Naive thymus-derived CD4-positive, alpha-beta T cell (primary cell): ENCODE results near the gene ACO2. TPM values are rescaled to one million over a fixed set of nuclear protein-coding genes. Genes with fewer than 3 reads are reported as not detected.
"Not testable (repeated sequence)": the region's sequence is repeated elsewhere in the genome, so short reads cannot be mapped to it uniquely, and the experiment has no call there.

ENCODE experiments used
- ATAC-seq: fragments of 150-1000 bp; cut with Tn5 transposase; 2 replicates; pipeline ENCODE4 v1.10.0; 2021; ENCODE audit warnings: mild to moderate bottlenecking, moderate library complexity
- CTCF ChIA-PET: fragments of 350-600 bp; sonication (Branson Sonifier 250); formaldehyde crosslinking; loops from one replicate; lab custom pipeline; 2021; ENCODE audit warnings: antibody characterized with exemption; lab: Charles Lee
- POLR2A ChIA-PET: fragments of 350-600 bp; sonication (Branson Sonifier 250); formaldehyde crosslinking; loops from one replicate; lab custom pipeline; 2021; ENCODE audit warnings: antibody characterized with exemption, inconsistent platforms; lab: Charles Lee
- DNase-seq, 9 donors: peaks; one replicate each; pipeline versions ENCODE4 v3.0.0 to v3.0.0-alpha.2; 2020 to 2022; ENCODE audit warnings: mixed read lengths in 1 of 9
- H3K27ac ChIP-seq: one replicate; pipeline ENCODE4 v1.7.0; 2013; ENCODE audit warnings: mild to moderate bottlenecking, low read depth, low read length, moderate library complexity
- H3K27me3 ChIP-seq, 2 donors: one replicate each; pipeline ENCODE4 v1.7.0; 2013; ENCODE audit warnings: low read length in 2 of 2, mild to moderate bottlenecking in 2 of 2, moderate library complexity in 2 of 2; ENCODE audit not compliant: control insufficient read depth in 2 of 2, insufficient read depth in 2 of 2
- H3K36me3 ChIP-seq, 3 experiments: 1 replicate in 2 of 3; 2 replicates in 1 of 3; pipeline ENCODE4 v1.7.0; 2013; ENCODE audit warnings: low read length in 3 of 3, mild to moderate bottlenecking in 3 of 3, moderate library complexity in 1 of 3; ENCODE audit not compliant: insufficient read depth in 3 of 3, control insufficient read depth in 2 of 3
- H3K4me1 ChIP-seq, 2 donors: one replicate each; pipeline ENCODE4 v1.7.0; 2013; ENCODE audit warnings: low read length in 2 of 2, mild to moderate bottlenecking in 2 of 2, moderate library complexity in 1 of 2; ENCODE audit not compliant: control insufficient read depth in 2 of 2, insufficient read depth in 2 of 2
- H3K4me3 ChIP-seq: 2 replicates; pipeline ENCODE4 v1.7.0; 2013; ENCODE audit warnings: mild to moderate bottlenecking, low read length
- H3K9me3 ChIP-seq, 3 experiments: 1 replicate in 2 of 3; 2 replicates in 1 of 3; pipeline ENCODE4 v1.7.0; 2013; ENCODE audit warnings: low read length in 3 of 3; ENCODE audit not compliant: control insufficient read depth in 2 of 3
- H3K27ac Mint-ChIP-seq, 9 donors: one replicate each; pipeline ENCODE4 v1.8.0; 2020 to 2022; ENCODE audit warnings: mixed read lengths in 9 of 9, mild to moderate bottlenecking in 8 of 9, moderate library complexity in 5 of 9, inconsistent platforms in 2 of 9
- H3K27me3 Mint-ChIP-seq, 5 donors: one replicate each; pipeline ENCODE4 v1.8.0; 2021 to 2022; ENCODE audit warnings: mixed read lengths in 5 of 5, mild to moderate bottlenecking in 1 of 5
- H3K36me3 Mint-ChIP-seq, 5 donors: one replicate each; pipeline ENCODE4 v1.8.0; 2020 to 2022; ENCODE audit warnings: mixed read lengths in 5 of 5, mild to moderate bottlenecking in 3 of 5, inconsistent platforms in 1 of 5
- H3K4me1 Mint-ChIP-seq, 7 donors: one replicate each; pipeline ENCODE4 v1.8.0; 2020 to 2022; ENCODE audit warnings: mixed read lengths in 7 of 7, mild to moderate bottlenecking in 3 of 7, inconsistent platforms in 1 of 7
- H3K4me3 Mint-ChIP-seq, 10 donors: one replicate each; pipeline ENCODE4 v1.8.0; 2020 to 2022; ENCODE audit warnings: mild to moderate bottlenecking in 10 of 10, mixed read lengths in 10 of 10, moderate library complexity in 6 of 10, inconsistent platforms in 2 of 10
- H3K9me3 Mint-ChIP-seq, 11 donors: one replicate each; pipeline ENCODE4 v1.8.0; 2020 to 2022; ENCODE audit warnings: mixed read lengths in 11 of 11, mild to moderate bottlenecking in 4 of 11, inconsistent platforms in 1 of 11, moderate library complexity in 1 of 11
- intact Hi-C, 2 donors: fragments of 100-400 bp; cut with micrococcal nuclease; formaldehyde crosslinking; loops; one replicate each; pipeline ENCODE4 v1.15.1; 2023
- polyA plus RNA-seq, 2 donors: library from polyadenylated mRNA; unstranded; fragments of 300-500 nt; fragmentation: Illumina TruSeq; gene quantifications; one replicate each; pipeline ENCODE4 v1.2.3, GENCODE V29; 2021
- total RNA-seq, 6 experiments: library from RNA in 5 of 6; stranded (reverse) in 5 of 6; gene quantifications; 1 replicate in 5 of 6; 2 replicates in 1 of 6; pipeline ENCODE4 v1.2.3 and lab custom pipeline; 2021 to 2026

ACO2 gene
- total and polyA plus RNA-seq, 7 experiments from 2014 or later: 60.5 to 101 (median 70.3) TPM

DNA sequence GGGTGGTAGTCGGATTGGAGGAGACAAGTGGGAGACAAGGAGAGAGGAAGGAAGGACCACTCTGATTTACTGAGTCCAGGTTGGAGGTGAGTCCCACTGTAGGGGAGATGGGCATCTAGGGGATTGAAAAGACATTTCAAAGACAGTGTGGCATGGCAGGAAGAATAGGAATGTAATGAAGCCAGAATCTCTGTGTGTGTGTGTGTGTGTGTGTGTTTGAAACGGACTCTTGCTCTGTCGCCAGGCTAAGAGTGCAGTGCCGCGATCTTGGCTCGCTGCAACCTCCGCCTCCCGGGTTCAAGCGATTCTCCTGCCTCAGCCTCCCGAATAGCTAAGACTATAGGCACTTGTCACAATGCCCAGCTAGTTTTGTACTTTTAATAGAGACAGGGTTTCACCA is 87.6 kb downstream of the ACO2 start:
- Histone ChIP-seq H3K4me3 (no peak overlapping the region), H3K4me1 (no peaks in the 10 kb centered on the region), H3K36me3 (no peaks in the 10 kb centered on the region), H3K27ac (no peak overlapping the region), H3K27me3 (no peaks in the 10 kb centered on the region), H3K9me3 (no peaks in the 10 kb centered on the region)
- intact Hi-C loops: no loop called here
- peak overlapping the region in 1 of 9 donors; percentile 55 for H3K27ac Mint-ChIP-seq
- ChIA-PET CTCF (interaction anchor here (0.7 kb wide), 1 partner anchor 139 kb away, joined by 4 read pairs; no protein-coding TSS in a partner anchor), POLR2A (no interaction called here)
- DNase-seq: no peak
- no peaks in the 10 kb centered on the region for H3K36me3 Mint-ChIP-seq
- peaks cover 0 to 2% (median 0%) of the 10 kb centered on the region in 11 donors for H3K9me3 Mint-ChIP-seq
- no peak for ATAC-seq
- H3K4me3 Mint-ChIP-seq: no peak overlapping the region
- H3K27me3 Mint-ChIP-seq: peaks cover 12 to 51% (median 31%) of the 10 kb centered on the region in 5 donors
- peaks cover 0 to 9% (median 0%) of the 10 kb centered on the region in 7 donors for H3K4me1 Mint-ChIP-seq

DNA sequence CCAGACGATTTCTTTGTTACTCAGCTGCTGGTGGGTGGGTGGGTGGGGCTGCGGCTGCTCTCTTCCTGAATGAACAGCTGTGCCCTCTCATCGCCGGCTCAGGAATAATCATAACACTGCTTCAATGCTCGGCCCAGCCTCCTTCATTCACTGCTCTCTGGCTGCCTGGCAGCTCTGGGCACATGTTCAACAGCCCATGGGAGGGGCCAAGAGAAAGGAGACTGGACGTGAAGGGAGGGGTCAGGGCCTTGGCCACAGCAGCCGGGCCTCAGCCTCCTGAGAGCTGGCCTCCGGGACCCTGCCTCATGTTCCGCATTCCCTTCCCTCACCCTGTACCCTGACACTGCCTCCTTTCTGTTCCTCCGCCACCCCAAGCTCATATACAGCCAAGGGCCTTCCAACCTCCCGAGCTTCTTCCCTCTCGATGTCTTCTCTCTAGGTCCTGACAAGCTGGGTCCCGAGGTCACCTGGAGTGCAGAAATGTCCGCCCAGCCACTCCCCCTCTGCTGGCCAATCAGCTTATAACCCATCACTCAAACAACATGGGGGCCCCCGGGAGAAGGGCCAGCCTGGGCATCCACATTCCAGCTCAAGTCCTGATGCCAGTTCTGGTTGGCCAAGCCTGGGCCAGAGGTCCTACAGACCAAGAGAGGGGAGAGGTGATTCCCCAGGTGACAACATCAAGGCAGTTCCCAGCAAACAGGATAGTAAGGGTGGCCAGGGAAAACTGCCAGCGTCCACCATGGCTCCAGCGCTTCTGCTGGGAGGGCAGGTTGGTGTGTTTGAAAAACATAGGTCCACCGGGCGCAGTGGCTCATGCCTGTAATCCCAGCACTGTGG is 88.7 kb downstream of the ACO2 start:
- H3K27ac ChIP-seq: no peak overlapping the region
- peaks cover 0 to 9% (median 0%) of the 10 kb centered on the region in 7 donors for H3K4me1 Mint-ChIP-seq
- intact Hi-C loops: no loop called here
- H3K9me3 ChIP-seq: no peaks in the 10 kb centered on the region
- ChIA-PET CTCF (interaction anchor here (0.5 kb wide), 1 partner anchor 9 kb away, joined by 4 read pairs; no protein-coding TSS in a partner anchor), POLR2A (interaction anchor here (0.5 to 1.1 kb wide), 2 partner anchors 32 to 641 kb away, joined by 3 to 4 read pairs; partner anchors contain the start of gene PMM1)
- ATAC-seq (no peak), DNase-seq (no peak)
- no peak overlapping the region for H3K4me3 Mint-ChIP-seq
- no peaks in the 10 kb centered on the region for H3K4me1 ChIP-seq
- H3K36me3 ChIP-seq: no peaks in the 10 kb centered on the region
- H3K27me3 Mint-ChIP-seq: peaks cover 12 to 59% (median 31%) of the 10 kb centered on the region in 5 donors
- H3K4me3 ChIP-seq: no peak overlapping the region
- H3K36me3 Mint-ChIP-seq: no peaks in the 10 kb centered on the region
- H3K27ac Mint-ChIP-seq: no peak overlapping the region
- peaks cover 0 to 2% (median 0%) of the 10 kb centered on the region in 11 donors for H3K9me3 Mint-ChIP-seq
- no peaks in the 10 kb centered on the region for H3K27me3 ChIP-seq

DNA sequence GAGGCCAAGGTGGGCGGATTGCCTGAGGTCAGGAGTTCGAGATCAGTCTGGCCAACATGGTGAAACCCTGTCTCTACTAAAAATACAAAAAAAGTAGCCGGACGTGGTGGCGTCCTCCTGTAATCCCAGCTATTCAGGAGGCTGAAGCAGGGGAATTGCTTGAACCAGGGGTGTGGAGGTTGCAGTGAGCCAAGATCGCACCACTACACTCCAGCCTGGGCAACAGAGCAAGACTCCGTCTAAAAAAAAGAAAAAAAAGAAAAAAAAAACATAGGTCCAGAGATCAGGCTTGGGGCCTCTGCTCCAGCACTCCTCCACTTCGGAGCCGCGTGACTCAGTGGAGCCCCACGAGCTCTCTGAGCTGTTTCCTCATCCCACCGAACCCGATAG is 89.3 kb downstream of the ACO2 start:
- peaks cover 12 to 59% (median 31%) of the 10 kb centered on the region in 5 donors for H3K27me3 Mint-ChIP-seq
- H3K4me1 Mint-ChIP-seq, H3K9me3 ChIP-seq, H3K4me3 Mint-ChIP-seq, H3K4me1 ChIP-seq, ATAC-seq, H3K4me3 ChIP-seq, intact Hi-C loops, H3K36me3 ChIP-seq, H3K36me3 Mint-ChIP-seq, H3K27ac Mint-ChIP-seq, H3K9me3 Mint-ChIP-seq, H3K27me3 ChIP-seq, DNase-seq, H3K27ac ChIP-seq: not testable (repeated sequence)
- CTCF ChIA-PET: interaction anchor here (1.1 kb wide), 1 partner anchor 159 kb away, joined by 3 read pairs; no protein-coding TSS in a partner anchor
- POLR2A ChIA-PET: interaction anchor here (1.1 kb wide), 1 partner anchor 32 kb away, joined by 3 read pairs; the partner anchor contains the start of gene PMM1

DNA sequence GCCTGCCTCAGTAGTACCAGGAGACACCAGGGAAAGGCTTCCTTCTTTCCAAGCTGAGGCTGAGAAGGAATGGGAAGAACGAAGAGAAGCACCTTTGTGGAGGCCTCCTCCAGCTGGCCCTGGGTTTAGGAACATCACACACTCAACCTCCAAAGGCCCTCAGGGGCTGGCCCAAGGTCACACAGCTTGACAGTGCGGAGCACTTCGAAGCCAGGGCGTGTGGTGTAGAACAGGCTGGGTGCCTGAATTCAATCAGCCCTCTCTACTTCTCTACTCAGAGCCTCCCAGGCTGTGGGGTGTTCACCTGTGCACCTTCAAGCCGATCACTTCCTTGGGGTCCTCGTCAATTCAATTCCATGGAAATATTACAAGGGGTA is 91.2 kb downstream of the ACO2 start:
- ChIA-PET CTCF (interaction anchor here (1.0 kb wide), 1 partner anchor 369 kb away, joined by 3 read pairs; no protein-coding TSS in a partner anchor), POLR2A (no interaction called here)
- H3K4me1 ChIP-seq: no peaks in the 10 kb centered on the region
- DNase-seq (no peak), ATAC-seq (peak; percentile 20)
- no peaks in the 10 kb centered on the region for H3K36me3 ChIP-seq
- no peaks in the 10 kb centered on the region for H3K9me3 ChIP-seq
- intact Hi-C loops: no loop called here
- Mint-ChIP-seq H3K9me3 (peaks cover 0 to 2% (median 0%) of the 10 kb centered on the region in 11 donors), H3K4me1 (peaks cover 0 to 14% (median 0%) of the 10 kb centered on the region in 7 donors), H3K27ac (no peak overlapping the region), H3K4me3 (no peak overlapping the region), H3K27me3 (peaks cover 12 to 52% (median 31%) of the 10 kb centered on the region in 5 donors), H3K36me3 (no peaks in the 10 kb centered on the region)
- H3K27me3 ChIP-seq: no peaks in the 10 kb centered on the region
- H3K27ac ChIP-seq: no peak overlapping the region
- H3K4me3 ChIP-seq: no peak overlapping the region

DNA sequence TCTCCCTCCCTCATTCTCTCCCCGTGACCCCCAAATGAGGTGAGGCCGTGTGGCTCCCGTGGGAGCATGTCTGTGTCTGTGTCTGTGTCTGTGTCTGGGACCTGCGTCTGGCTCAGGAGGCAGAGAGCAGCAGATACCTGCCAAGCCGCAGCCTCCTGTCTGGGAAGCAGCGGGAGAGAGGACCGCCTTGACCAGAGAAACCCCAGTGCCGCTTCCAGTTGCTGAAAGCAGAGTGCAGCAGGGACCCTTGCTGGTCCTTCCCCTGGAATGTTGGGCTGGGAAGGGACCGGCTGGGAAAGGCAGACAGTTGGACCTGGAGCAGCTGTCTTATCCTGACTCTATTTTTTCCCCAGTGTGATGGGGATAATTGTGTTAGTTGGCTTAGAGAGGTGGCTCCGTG is 92.4 kb downstream of the ACO2 start:
- H3K9me3 Mint-ChIP-seq: no peaks in the 10 kb centered on the region
- H3K4me1 Mint-ChIP-seq: peaks cover 0 to 18% (median 0%) of the 10 kb centered on the region in 7 donors
- CTCF ChIA-PET: no interaction called here
- H3K4me3 Mint-ChIP-seq: no peak overlapping the region
- H3K27me3 Mint-ChIP-seq: peaks cover 12 to 49% (median 31%) of the 10 kb centered on the region in 5 donors
- Histone ChIP-seq H3K27ac (no peak overlapping the region), H3K27me3 (no peaks in the 10 kb centered on the region), H3K36me3 (no peaks in the 10 kb centered on the region), H3K4me3 (no peak overlapping the region), H3K4me1 (no peaks in the 10 kb centered on the region), H3K9me3 (no peaks in the 10 kb centered on the region)
- intact Hi-C loops: no loop called here
- DNase-seq (no peak), ATAC-seq (no peak)
- POLR2A ChIA-PET: no interaction called here
- H3K27ac Mint-ChIP-seq: peak overlapping the region in 1 of 9 donors; percentile 76
- H3K36me3 Mint-ChIP-seq: no peaks in the 10 kb centered on the region

DNA sequence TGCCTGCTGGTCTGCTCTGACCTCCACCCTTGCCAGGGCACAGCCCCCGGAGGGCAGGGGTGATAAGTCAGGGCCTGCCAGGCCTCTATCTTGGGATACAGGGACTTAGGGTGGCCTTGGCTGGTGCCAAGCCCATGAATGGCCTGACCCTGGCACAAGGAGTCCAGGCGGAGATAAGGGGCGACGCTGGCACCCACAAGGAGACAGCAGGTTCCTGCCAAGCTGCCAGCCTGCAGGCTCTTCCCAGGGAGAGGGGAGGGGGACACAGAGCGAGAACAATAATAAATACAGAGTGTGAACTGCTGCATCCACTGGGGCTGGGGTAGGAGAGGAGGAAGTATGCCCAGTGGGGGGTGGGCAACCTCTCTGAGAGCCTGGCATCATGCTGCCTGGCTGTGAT is 92.9 kb downstream of the ACO2 start:
- POLR2A ChIA-PET: no interaction called here
- H3K27me3 ChIP-seq: no peaks in the 10 kb centered on the region
- ATAC-seq: no peak

More for the DNA sequence above, 92.9 kb downstream of the ACO2 start:
- CTCF ChIA-PET: no interaction called here
- H3K27ac ChIP-seq: no peak overlapping the region
- H3K9me3 Mint-ChIP-seq: no peaks in the 10 kb centered on the region
- DNase-seq: no peak
- no peak overlapping the region for H3K4me3 Mint-ChIP-seq
- no peaks in the 10 kb centered on the region for H3K36me3 Mint-ChIP-seq
- H3K4me1 ChIP-seq: no peaks in the 10 kb centered on the region
- no peaks in the 10 kb centered on the region for H3K9me3 ChIP-seq
- peaks cover 0 to 18% (median 0%) of the 10 kb centered on the region in 7 donors for H3K4me1 Mint-ChIP-seq
- H3K27me3 Mint-ChIP-seq: peaks cover 12 to 46% (median 31%) of the 10 kb centered on the region in 5 donors
- no peak overlapping the region for H3K27ac Mint-ChIP-seq
- H3K36me3 ChIP-seq: no peaks in the 10 kb centered on the region
- intact Hi-C loops: no loop called here
- H3K4me3 ChIP-seq: no peak overlapping the region
